ENCODE data around the gene CAP1. TPM values are rescaled to one million over a fixed set of nuclear protein-coding genes. Genes with fewer than 3 reads are reported as not detected.

The CAP1 gene
- total and polyA plus RNA-seq, 9 of the 15 experiments (the other 6 are each of a cell fraction or from before 2014, with no cell fraction given) = 230 to 658 (median 281) TPM

DNA sequence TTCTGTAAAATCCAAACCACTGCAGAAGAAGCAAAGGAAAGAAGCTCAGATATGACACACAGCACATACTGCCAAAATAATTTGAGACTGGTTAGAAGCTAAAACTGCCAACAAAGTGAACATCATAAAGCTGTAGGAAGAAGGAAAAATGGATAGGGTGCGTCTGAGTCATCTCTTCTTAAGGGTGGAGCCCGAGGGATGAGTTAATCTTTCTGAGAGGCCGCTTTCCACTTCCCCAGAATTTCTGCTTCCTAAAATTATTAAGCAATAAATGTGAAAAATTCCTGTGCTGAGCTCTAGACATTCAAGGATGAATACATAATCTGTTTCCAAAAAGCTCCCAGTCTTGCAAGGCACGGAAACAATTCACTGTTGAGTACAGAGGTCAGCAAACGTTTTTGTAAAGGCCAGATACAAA is 36.4 kb downstream of the CAP1 start (continued):
- TF ChIP-seq ZNF740 (CRISPR knock-in tag; IDR thresholded peaks at IDR 0.05) (no peak), ZNF740 (tag; IDR thresholded peaks at IDR 0.05) (no peak), MEF2D (tag; conservative IDR thresholded peaks at IDR 0.05; ENCODE audit: low read depth) (no peak), MTA3 (IDR thresholded peaks at IDR 0.05; ENCODE audit: borderline replicate concordance) (no peak), NCOA1 (IDR thresholded peaks at IDR 0.05; ENCODE audit: low read depth) (no peak), NFE2 (IDR thresholded peaks at IDR 0.05; ENCODE audit: low read depth) (0 out of 2 replicates have a peak, but pooled peaks have one; percentile 6), RFX5 (IDR thresholded peaks at IDR 0.05; ENCODE audit: low read depth, low read length) (no peak), RBBP5 (IDR thresholded peaks at IDR 0.05; ENCODE audit: borderline replicate concordance, insufficient read depth, low read length, poor library complexity, severe bottlenecking) (no peak), THRA (IDR thresholded peaks at IDR 0.05) (no peak), MTF1 (CRISPR knock-in tag; IDR thresholded peaks at IDR 0.05; ENCODE audit: borderline replicate concordance) (no peak), HCFC1 (IDR thresholded peaks at IDR 0.05; ENCODE audit: low read depth, low read length) (no peak), AFF1 (IDR thresholded peaks at IDR 0.05; ENCODE audit: low read depth in 1 of 2, partially characterized antibody in 2 of 2) (no peak)
- TF ChIP-seq, protein P1, sequence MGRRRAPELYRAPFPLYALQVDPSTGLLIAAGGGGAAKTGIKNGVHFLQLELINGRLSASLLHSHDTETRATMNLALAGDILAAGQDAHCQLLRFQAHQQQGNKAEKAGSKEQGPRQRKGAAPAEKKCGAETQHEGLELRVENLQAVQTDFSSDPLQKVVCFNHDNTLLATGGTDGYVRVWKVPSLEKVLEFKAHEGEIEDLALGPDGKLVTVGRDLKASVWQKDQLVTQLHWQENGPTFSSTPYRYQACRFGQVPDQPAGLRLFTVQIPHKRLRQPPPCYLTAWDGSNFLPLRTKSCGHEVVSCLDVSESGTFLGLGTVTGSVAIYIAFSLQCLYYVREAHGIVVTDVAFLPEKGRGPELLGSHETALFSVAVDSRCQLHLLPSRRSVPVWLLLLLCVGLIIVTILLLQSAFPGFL (CRISPR knock-in tag; IDR thresholded peaks at IDR 0.05) = no peak
